H9 (cell line): ENCODE results near the gene NFAM1. TPM values are rescaled to one million over a fixed set of nuclear protein-coding genes. Genes with fewer than 3 reads are reported as not detected.

ENCODE experiments used
- DNase-seq: peaks from one replicate; pipeline ENCODE4 v3.0.0-alpha.2; 2017
- H2AFZ ChIP-seq: one replicate; pipeline ENCODE4 v1.6.1; 2013; ENCODE audit warnings: mild to moderate bottlenecking, low read length, control low read depth, moderate library complexity
- H2AK5ac ChIP-seq: 2 replicates; pipeline ENCODE4 v1.6.1; 2013; ENCODE audit warnings: low read length, control low read depth, mixed read lengths; ENCODE audit not compliant: insufficient read length
- H2BK120ac ChIP-seq: one replicate; pipeline ENCODE4 v1.6.1; 2013; ENCODE audit warnings: low read depth, mild to moderate bottlenecking, low read length, control low read depth, inconsistent platforms; ENCODE audit not compliant: poor library complexity, severe bottlenecking
- H2BK12ac ChIP-seq: 2 replicates; pipeline ENCODE4 v1.6.1; 2013; ENCODE audit warnings: low read length, control low read depth, mixed read lengths, low read depth; ENCODE audit not compliant: insufficient read length
- H2BK15ac ChIP-seq: 2 replicates; pipeline ENCODE4 v1.6.1; 2013; ENCODE audit warnings: low read depth, low read length, control low read depth
- H2BK20ac ChIP-seq: one replicate; pipeline ENCODE4 v1.6.1; 2013; ENCODE audit warnings: low read depth, mild to moderate bottlenecking, low read length, control low read depth, inconsistent platforms; ENCODE audit not compliant: poor library complexity, severe bottlenecking
- H2BK5ac ChIP-seq: 2 replicates; pipeline ENCODE4 v1.6.1; 2013; ENCODE audit warnings: low read length, control low read depth, mixed read lengths; ENCODE audit not compliant: insufficient read length
- H3K14ac ChIP-seq: 2 replicates; pipeline ENCODE4 v1.6.1; 2013; ENCODE audit warnings: low read length, control low read depth; ENCODE audit not compliant: insufficient read depth
- H3K18ac ChIP-seq: 2 replicates; pipeline ENCODE4 v1.6.1; 2013; ENCODE audit warnings: low read depth, mild to moderate bottlenecking, mixed read lengths, low read length, control low read depth; ENCODE audit not compliant: insufficient read length
- H3K23ac ChIP-seq: 2 replicates; pipeline ENCODE4 v1.6.1; 2013; ENCODE audit warnings: low read length, control low read depth, mixed read lengths, low read depth; ENCODE audit not compliant: insufficient read length
- H3K23me2 ChIP-seq: 2 replicates; pipeline ENCODE4 v1.6.1; 2013; ENCODE audit warnings: low read depth, mild to moderate bottlenecking, mixed read lengths, low read length, control low read depth; ENCODE audit not compliant: insufficient read length, poor library complexity, severe bottlenecking
- H3K27ac ChIP-seq: 2 replicates; pipeline ENCODE4 v1.5.1; 2013; ENCODE audit warnings: low read length, control low read depth, mixed read lengths, low read depth; ENCODE audit not compliant: insufficient read length
- H3K27me3 ChIP-seq: 2 replicates; pipeline ENCODE4 v1.6.1; 2013; ENCODE audit warnings: low read length, control low read depth, inconsistent platforms; ENCODE audit not compliant: insufficient read depth
- H3K4ac ChIP-seq: 2 replicates; pipeline ENCODE4 v1.6.1; 2013; ENCODE audit warnings: low read depth, mild to moderate bottlenecking, control low read depth, inconsistent platforms, low read length, moderate library complexity
- H3K4me1 ChIP-seq: 2 replicates; pipeline ENCODE4 v1.6.1; 2013; ENCODE audit warnings: low read length, control low read depth, inconsistent platforms; ENCODE audit not compliant: insufficient read depth
- H3K4me2 ChIP-seq: 2 replicates; pipeline ENCODE4 v1.6.1; 2013; ENCODE audit warnings: low read length, control low read depth, mixed read lengths; ENCODE audit not compliant: insufficient read length, insufficient read depth
- H3K56ac ChIP-seq: 2 replicates; pipeline ENCODE4 v1.6.1; 2013; ENCODE audit warnings: low read depth, mild to moderate bottlenecking, mixed read lengths, low read length, control low read depth; ENCODE audit not compliant: insufficient read length
- H3K79me1 ChIP-seq: 2 replicates; pipeline ENCODE4 v1.6.1; 2013; ENCODE audit warnings: low read depth, mild to moderate bottlenecking, moderate library complexity, low read length, control low read depth, inconsistent platforms; ENCODE audit not compliant: insufficient read depth, poor library complexity, severe bottlenecking
- H3K79me2 ChIP-seq: 2 replicates; pipeline ENCODE4 v1.6.1; 2013; ENCODE audit warnings: low read length, control low read depth, inconsistent platforms; ENCODE audit not compliant: insufficient read depth
- H3K9ac ChIP-seq: 2 replicates; pipeline ENCODE4 v1.6.1; 2013; ENCODE audit warnings: low read length, control low read depth, mixed read lengths; ENCODE audit not compliant: insufficient read length; ENCODE audit errors: extremely low read depth
- H3K9me3 ChIP-seq: one replicate; pipeline ENCODE4 v1.6.1; 2013; ENCODE audit warnings: low read depth, low read length, inconsistent platforms; ENCODE audit not compliant: control insufficient read depth
- H3T11ph ChIP-seq: one replicate; pipeline ENCODE4 v1.6.1; 2013; ENCODE audit warnings: mild to moderate bottlenecking, low read length, control low read depth, inconsistent platforms
- H4K20me1 ChIP-seq: one replicate; pipeline ENCODE4 v1.6.1; 2013; ENCODE audit not compliant: control insufficient read depth, insufficient read length, insufficient read depth
- H4K5ac ChIP-seq: 2 replicates; pipeline ENCODE4 v1.6.1; 2013; ENCODE audit warnings: low read depth, mild to moderate bottlenecking, mixed read lengths, low read length, control low read depth; ENCODE audit not compliant: insufficient read length
- H4K8ac ChIP-seq: replicated peaks from 2 replicates; pipeline ENCODE4 v1.6.1; 2013; ENCODE audit warnings: low read length, control low read depth, mixed read lengths, low read depth; ENCODE audit not compliant: insufficient read length
- H4K91ac ChIP-seq: 2 replicates; pipeline ENCODE4 v1.6.1; 2013; ENCODE audit warnings: low read depth, mild to moderate bottlenecking, moderate library complexity, mixed read lengths, low read length, control low read depth; ENCODE audit not compliant: insufficient read length
- H3K27ac Mint-ChIP-seq, 3 experiments: 2 replicates in 2 of 3; 3 replicates in 1 of 3; pipeline ENCODE4 v1.8.0; 2020 to 2021; ENCODE audit warnings: mixed read lengths in 3 of 3, mild to moderate bottlenecking in 1 of 3, moderate library complexity in 1 of 3
- H3K27me3 Mint-ChIP-seq: 2 replicates; pipeline ENCODE4 v1.8.0; 2021; ENCODE audit warnings: low read depth, mild to moderate bottlenecking, moderate library complexity, mixed read lengths
- H3K36me3 Mint-ChIP-seq, 3 experiments: 2 replicates in 2 of 3; 3 replicates in 1 of 3; pipeline ENCODE4 v1.8.0; 2020 to 2021; ENCODE audit warnings: low read depth in 3 of 3, mixed read lengths in 3 of 3; ENCODE audit not compliant: insufficient read depth in 1 of 3
- H3K4me1 Mint-ChIP-seq, 2 experiments: 2 replicates each; pipeline ENCODE4 v1.8.0; 2020; ENCODE audit warnings: mixed read lengths in 2 of 2
- H3K4me3 Mint-ChIP-seq, 2 experiments: 2 replicates in 1 of 2; 3 replicates in 1 of 2; pipeline ENCODE4 v1.8.0; 2020 to 2021; ENCODE audit warnings: mild to moderate bottlenecking in 2 of 2, mixed read lengths in 2 of 2, moderate library complexity in 1 of 2
- H3K9me3 Mint-ChIP-seq, 2 experiments: 2 replicates in 1 of 2; 3 replicates in 1 of 2; pipeline ENCODE4 v1.8.0; 2020; ENCODE audit warnings: mild to moderate bottlenecking in 2 of 2, mixed read lengths in 2 of 2, moderate library complexity in 1 of 2
- CTCF ChIP-seq: fragments of 200-600 bp; sonication (generic); conservative IDR thresholded peaks from 3 replicates; pipeline ENCODE4 v1.8.0; 2021; ENCODE audit warnings: antibody characterized with exemption, mild to moderate bottlenecking
- WGBS: extraction: QIAGEN DNeasy Blood & Tissue Kit; methylation state at CpG from one replicate; pipeline ENCODE4 v1.1.7; 2013; ENCODE audit warnings: missing lambda C conversion rate, low lambda C conversion rate, mixed read lengths; ENCODE audit not compliant: insufficient read length; ENCODE audit errors: extremely low coverage; 5-methylcytosine and 5-hydroxymethylcytosine counted together
- total RNA-seq: library from RNA; stranded (reverse); gene quantifications from 2 replicates; pipeline ENCODE4 v1.2.1, GENCODE V29; 2021

The NFAM1 gene
- total RNA-seq, 1 experiment from 2014 or later = 0.68 TPM

- H3K27ac Mint-ChIP-seq = no peak overlapping the region; a peak in 1 of 7 replicates
- H3K4me1 ChIP-seq = no peaks in the 10 kb centered on the region
These were observed 34.6 kb downstream of the NFAM1 start for GRCh38 chr22:42397332-42398249.

More at GRCh38 chr22:42397332-42398249, 34.6 kb downstream of the NFAM1 start:
- Histone ChIP-seq H3K18ac (no peak overlapping the region), H3K4me2 (no peak overlapping the region), H3K9me3 (no peaks in the 10 kb centered on the region), H3K14ac (no peak overlapping the region), H2BK12ac (no peak overlapping the region), H4K5ac (no peak overlapping the region), H2BK15ac (no peak overlapping the region), H2AFZ (no peak overlapping the region), H3K56ac (no peak overlapping the region), H2BK120ac (no peak overlapping the region), H4K20me1 (no peaks in the 10 kb centered on the region), H2BK5ac (no peak overlapping the region), H3K27me3 (no peaks in the 10 kb centered on the region), H3K23ac (no peak overlapping the region), H4K8ac (no peak overlapping the region), H2BK20ac (no peak overlapping the region), H3T11ph (no peak overlapping the region), H2AK5ac (no peak overlapping the region), H3K9ac (no peak overlapping the region), H3K79me1 (no peaks in the 10 kb centered on the region), H3K27ac (no peak overlapping the region), H3K79me2 (no peaks in the 10 kb centered on the region), H3K4ac (no peak overlapping the region), H3K23me2 (no peaks in the 10 kb centered on the region), H4K91ac (no peak overlapping the region)
- no peak for TF ChIP-seq CTCF
- WGBS = no CpG with 5 or more reads among the region's 15 CpGs
- no peak overlapping the region for H3K4me3 Mint-ChIP-seq
- H3K4me1 Mint-ChIP-seq = peaks cover 13 to 22% of the 10 kb centered on the region in 2 experiments
- no peaks in the 10 kb centered on the region for H3K36me3 Mint-ChIP-seq
- H3K9me3 Mint-ChIP-seq = no peaks in the 10 kb centered on the region
- no peak for DNase-seq
- peaks cover 15% of the 10 kb centered on the region for H3K27me3 Mint-ChIP-seq
